NCI-H1048 (cell line): ENCODE measurements around the gene ST6GALNAC4.
A peak's percentile ranks its signal among the peaks of the same experiment; 100 is the strongest.

Experiments
- DNase-seq: peaks from one replicate; lab custom pipeline; 2025; lab: John Stamatoyannopoulos, UW

The ST6GALNAC4 gene

GRCh38 chr9:127946728-127947127 is 29.9 kb upstream of the ST6GALNAC4 start:
- DNase-seq, result no peak

GRCh38 chr9:127945942-127946341 is 29.1 kb upstream of the ST6GALNAC4 start:
- DNase-seq, result no peak

GRCh38 chr9:127945338-127945737 is 28.5 kb upstream of the ST6GALNAC4 start:
- DNase-seq, result no peak

GRCh38 chr9:127944586-127945218 is 27.9 kb upstream of the ST6GALNAC4 start:
- DNase-seq, result no peak

GRCh38 chr9:127943731-127944144 is 26.9 kb upstream of the ST6GALNAC4 start:
- peak; percentile 58 for DNase-seq

- DNase-seq, result no peak
Observed at GRCh38 chr9:127943011-127943662, 26.3 kb upstream of the ST6GALNAC4 start.

GRCh38 chr9:127942216-127943010 is 25.6 kb upstream of the ST6GALNAC4 start:
- no peak for DNase-seq

GRCh38 chr9:127941961-127942215 is 25.0 kb upstream of the ST6GALNAC4 start:
- no peak for DNase-seq

- no peak for DNase-seq
Observed at GRCh38 chr9:127941062-127941960, 24.5 kb upstream of the ST6GALNAC4 start.

- DNase-seq, result no peak
Observed at GRCh38 chr9:127940593-127940992, 23.8 kb upstream of the ST6GALNAC4 start.

- DNase-seq, result no peak
Observed at GRCh38 chr9:127938298-127938690, 21.5 kb upstream of the ST6GALNAC4 start.

GRCh38 chr9:127937388-127938297 is 20.8 kb upstream of the ST6GALNAC4 start, which contains the start of gene DPM2:
TSS of gene DPM2 (minus strand) at chr9:127937854. CDS start at chr9:127937820, 34 bp downstream.
- peak; percentile 70 for DNase-seq

GRCh38 chr9:127937056-127937387 is 20.2 kb upstream of the ST6GALNAC4 start:
- DNase-seq, result no peak

- no peak for DNase-seq
Observed at GRCh38 chr9:127936347-127936852, 19.6 kb upstream of the ST6GALNAC4 start.

GRCh38 chr9:127935765-127936221 is 19.0 kb upstream of the ST6GALNAC4 start:
- no peak for DNase-seq

GRCh38 chr9:127934986-127935385 is 18.1 kb upstream of the ST6GALNAC4 start:
- DNase-seq, result no peak

GRCh38 chr9:127934248-127934647 is 17.4 kb upstream of the ST6GALNAC4 start:
- DNase-seq, result no peak

GRCh38 chr9:127931092-127931881 is 14.4 kb upstream of the ST6GALNAC4 start:
- no peak for DNase-seq

GRCh38 chr9:127930231-127931091 is 13.6 kb upstream of the ST6GALNAC4 start, which contains the start of gene PIP5KL1:
TSS of gene PIP5KL1 (minus strand) at chr9:127930777. CDS start at chr9:127930752, 25 bp downstream.
- peak; percentile 59 for DNase-seq
